Left ventricle myocardium inferior (tissue), 1 donor: ENCODE measurements around the gene CFAP92. TPM values are rescaled to one million over a fixed set of nuclear protein-coding genes. Genes with fewer than 3 reads are reported as not detected.

ENCODE experiments used
- DNase-seq: peaks from one replicate; pipeline ENCODE4 v3.0.0-alpha.2; 2020
- H3K27ac ChIP-seq: fragments of 200-600 bp; replicated peaks from 2 replicates; pipeline ENCODE4 v1.8.0; 2021
- H3K27me3 ChIP-seq: fragments of 200-600 bp; 2 replicates; pipeline ENCODE4 v1.8.0; 2021; ENCODE audit warnings: low read depth
- H3K36me3 ChIP-seq: fragments of 200-600 bp; 2 replicates; pipeline ENCODE4 v1.8.0; 2021
- H3K4me1 ChIP-seq: fragments of 200-600 bp; 2 replicates; pipeline ENCODE4 v1.8.0; 2021
- H3K4me3 ChIP-seq: fragments of 200-600 bp; 2 replicates; pipeline ENCODE4 v1.8.0; 2021; ENCODE audit warnings: mild to moderate bottlenecking, moderate library complexity
- H3K9me3 ChIP-seq: fragments of 200-600 bp; replicated peaks from 2 replicates; pipeline ENCODE4 v1.8.0; 2021
- CTCF ChIP-seq: fragments of 200-600 bp; IDR thresholded peaks from 2 replicates; pipeline ENCODE4 v1.8.0; 2021; ENCODE audit warnings: antibody characterized with exemption, mild to moderate bottlenecking, borderline replicate concordance
- intact Hi-C: fragments of 100-400 bp; cut with micrococcal nuclease; formaldehyde crosslinking; loops from one replicate; pipeline ENCODE4 v1.11.0; 2022
- total RNA-seq: library from RNA; stranded (reverse); fragmentation: NEBNext Ultra II Directional; extraction: Animal tissue kit (Norgen Biotek cat#: 25700); gene quantifications from one replicate; pipeline ENCODE4 v1.2.1, GENCODE V29; 2021
- donor health status: DM: no; HTN: yes; CAD: no; lungs with severe emphysema.

The CFAP92 gene
- total RNA-seq, 1 donor from 2014 or later: 0.25 TPM

- Histone ChIP-seq H3K9me3 (no peaks in the 10 kb centered on the region), H3K36me3 (peaks cover 97% of the 10 kb centered on the region), H3K4me1 (peaks cover 25% of the 10 kb centered on the region), H3K27me3 (no peaks in the 10 kb centered on the region), H3K27ac (peak overlapping the region; percentile 86), H3K4me3 (no peak overlapping the region)
- no peak for TF ChIP-seq CTCF
- intact Hi-C loops: no loop called here
- DNase-seq: no peak
Observed at GRCh38 chr3:128910006-128910405, 83.9 kb downstream of the CFAP92 start.

- DNase-seq: no peak
- intact Hi-C loops: no loop called here
- Histone ChIP-seq H3K9me3 (no peaks in the 10 kb centered on the region), H3K4me1 (peaks cover 25% of the 10 kb centered on the region), H3K36me3 (peaks cover 97% of the 10 kb centered on the region), H3K4me3 (no peak overlapping the region), H3K27ac (no peak overlapping the region), H3K27me3 (no peaks in the 10 kb centered on the region)
- TF ChIP-seq CTCF: no peak
Observed at GRCh38 chr3:128908951-128909350, 84.9 kb downstream of the CFAP92 start.

- DNase-seq: no peak
- Histone ChIP-seq H3K9me3 (no peaks in the 10 kb centered on the region), H3K27ac (no peak overlapping the region), H3K27me3 (no peaks in the 10 kb centered on the region), H3K4me3 (no peak overlapping the region), H3K36me3 (peaks cover 97% of the 10 kb centered on the region), H3K4me1 (peaks cover 25% of the 10 kb centered on the region)
- no peak for TF ChIP-seq CTCF
- intact Hi-C loops: no loop called here
Observed at GRCh38 chr3:128907706-128908445, 86.0 kb downstream of the CFAP92 start.

GRCh38 chr3:128906804-128907525 is 86.9 kb downstream of the CFAP92 start:
- intact Hi-C loops: no loop called here
- Histone ChIP-seq H3K4me3 (no peak overlapping the region), H3K27ac (no peak overlapping the region), H3K27me3 (no peaks in the 10 kb centered on the region), H3K9me3 (no peaks in the 10 kb centered on the region), H3K36me3 (peaks cover 97% of the 10 kb centered on the region), H3K4me1 (peaks cover 18% of the 10 kb centered on the region)
- no peak for DNase-seq
- TF ChIP-seq CTCF: no peak

GRCh38 chr3:128906031-128906803 is 87.7 kb downstream of the CFAP92 start:
- peaks cover 97% of the 10 kb centered on the region for H3K36me3 ChIP-seq
- H3K4me3 ChIP-seq: no peak overlapping the region
- no peak for DNase-seq
- no peaks in the 10 kb centered on the region for H3K9me3 ChIP-seq
- no peaks in the 10 kb centered on the region for H3K27me3 ChIP-seq
- H3K27ac ChIP-seq: no peak overlapping the region
- TF ChIP-seq CTCF: no peak
- intact Hi-C loops: no loop called here
- H3K4me1 ChIP-seq: peaks cover 11% of the 10 kb centered on the region
